HepG2 (cell line): ENCODE measurements around the gene CTNNA2. TPM values are rescaled to one million over a fixed set of nuclear protein-coding genes. Genes with fewer than 3 reads are reported as not detected.

Experiments used
- ATAC-seq: fragments of 200-7000 bp; cut with Tn5 transposase; 3 replicates; pipeline ENCODE4 v1.9.1; 2020; ENCODE audit warnings: mild to moderate bottlenecking, moderate library complexity
- BruUV-seq: library from RNA; stranded (reverse); fragments of 400-500 nt; replicated peaks from 2 replicates; lab custom pipeline; 2021; lab: Mats Ljungman, UMichigan
- CTCF ChIA-PET: fragments of 300-600 bp; formaldehyde crosslinking; extraction: SDS; loops from one replicate; lab custom pipeline; 2021; ENCODE audit warnings: low total read pairs, inconsistent platforms, low intra/inter-chr PET ratio; lab: Yijun Ruan, JAX
- POLR2A ChIA-PET: fragments of 350-600 bp; sonication (Branson Sonifier 250); formaldehyde crosslinking; loops from one replicate; lab custom pipeline; 2020; ENCODE audit warnings: antibody characterized with exemption, inconsistent platforms; lab: Yijun Ruan, JAX
- DNase-seq: peaks from one replicate; pipeline ENCODE4 v3.0.0-alpha.2; 2015; ENCODE audit warnings: low spot score
- FAIRE-seq: peaks from 3 replicates; lab custom pipeline; 2011; peaks lifted over from hg19 to GRCh38; lab: Jason Lieb, UNC
- H2AFZ ChIP-seq: one replicate; pipeline ENCODE4 v1.6.1; 2011; ENCODE audit warnings: low read length, inconsistent platforms
- H3K27ac ChIP-seq: fragments of 300-600 bp; 3 replicates; pipeline ENCODE4 v1.8.0; 2011; ENCODE audit warnings: mixed run types, mild to moderate bottlenecking, mixed read lengths, low read length, inconsistent platforms; ENCODE audit not compliant: insufficient read depth; ENCODE audit errors: extremely low read length
- H3K27me3 ChIP-seq, 2 experiments: fragments of 200-600 bp in 1 of 2; 2 replicates in 1 of 2; 3 replicates in 1 of 2; pipeline versions ENCODE4 v1.6.0 to v1.8.0; 2011; ENCODE audit warnings: low read length in 2 of 2, mild to moderate bottlenecking in 2 of 2, moderate library complexity in 2 of 2, inconsistent platforms in 1 of 2; ENCODE audit not compliant: insufficient read depth in 2 of 2, control insufficient read depth in 1 of 2
- H3K36me3 ChIP-seq, 2 experiments: fragments of 200-600 bp in 1 of 2; replicated peaks in 1 of 2; 2 replicates in 1 of 2; 3 replicates in 1 of 2; pipeline versions ENCODE4 v1.5.1 to v1.8.0; 2011; ENCODE audit warnings: low read length in 2 of 2, inconsistent platforms in 1 of 2; ENCODE audit not compliant: insufficient read depth in 2 of 2, control insufficient read depth in 1 of 2
- H3K4me1 ChIP-seq: 2 replicates; pipeline ENCODE4 v1.5.1; 2012; ENCODE audit warnings: low read length, inconsistent platforms; ENCODE audit not compliant: insufficient read depth
- H3K4me2 ChIP-seq: 2 replicates; pipeline ENCODE4 v1.6.0; 2011; ENCODE audit warnings: low read depth, low read length, inconsistent platforms
- H3K4me3 ChIP-seq, 3 experiments: fragments of 200-600 bp in 1 of 3; sonication (generic), shearing (Covaris generic) in 1 of 3; replicated peaks in 1 of 3; 2 replicates each; pipeline ENCODE4 v1.5.1; 2011 to 2016; ENCODE audit warnings: low read length in 3 of 3, inconsistent platforms in 2 of 3, low read depth in 2 of 3, mild to moderate bottlenecking in 2 of 3, control low read depth in 1 of 3, mixed read lengths in 1 of 3; ENCODE audit not compliant: insufficient read depth in 1 of 3
- H3K79me2 ChIP-seq: one replicate; pipeline ENCODE4 v1.6.1; 2011; ENCODE audit warnings: low read length, inconsistent platforms; ENCODE audit not compliant: insufficient read depth
- H3K9ac ChIP-seq: 2 replicates; pipeline ENCODE4 v1.6.0; 2011; ENCODE audit warnings: mild to moderate bottlenecking, low read depth, low read length, inconsistent platforms; ENCODE audit not compliant: insufficient read depth
- H3K9me3 ChIP-seq: 2 replicates; pipeline ENCODE4 v1.5.1; 2012; ENCODE audit warnings: mild to moderate bottlenecking, low read length
- H4K20me1 ChIP-seq: 2 replicates; pipeline ENCODE4 v1.6.0; 2011; ENCODE audit warnings: inconsistent platforms, mild to moderate bottlenecking, low read length, moderate library complexity; ENCODE audit not compliant: insufficient read depth
- BORCS8-MEF2B ChIP-seq: sonication (generic); formaldehyde crosslinking; IDR thresholded peaks from 2 replicates; pipeline ENCODE4 v1.8.0; 2022; ENCODE audit warnings: mild to moderate bottlenecking, missing genetic modification reagents
- CHD4 ChIP-seq: fragments of 200-600 bp; sonication (generic); IDR thresholded peaks from 2 replicates; pipeline ENCODE4 v1.7.0; 2017; ENCODE audit warnings: mild to moderate bottlenecking, low read length, borderline replicate concordance
- EZH2 ChIP-seq: conservative IDR thresholded peaks from 2 replicates; pipeline ENCODE4 v1.6.1; 2012; ENCODE audit warnings: mild to moderate bottlenecking, low read depth, low read length, moderate library complexity
- HOXA7 ChIP-seq: sonication (generic); formaldehyde crosslinking; IDR thresholded peaks from 2 replicates; pipeline ENCODE4 v1.8.1; 2022; ENCODE audit warnings: mild to moderate bottlenecking, missing genetic modification reagents, moderate library complexity
- MAFF ChIP-seq: IDR thresholded peaks from 2 replicates; pipeline ENCODE4 v1.6.1; 2011; ENCODE audit warnings: low read depth, low read length, improper control_type of control experiment
- MAFK ChIP-seq, 2 experiments: IDR thresholded peaks in 1 of 2; conservative IDR thresholded peaks in 1 of 2; 2 replicates each; pipeline ENCODE4 v1.6.1; 2011; ENCODE audit warnings: improper control_type of control experiment in 2 of 2, low read length in 2 of 2
- MAZ ChIP-seq, 2 experiments: sonication (generic) in 1 of 2; formaldehyde crosslinking in 1 of 2; IDR thresholded peaks; 2 replicates each; pipeline versions ENCODE4 v1.5.0 to v1.6.1; 2012 to 2020; ENCODE audit warnings: low read depth in 2 of 2, mild to moderate bottlenecking in 2 of 2, borderline replicate concordance in 1 of 2, improper control_type of control experiment in 1 of 2, low read length in 1 of 2, missing genetic modification reagents in 1 of 2, moderate library complexity in 1 of 2
- PHB2 ChIP-seq: fragments of 450-650 bp; IDR thresholded peaks from 2 replicates; pipeline ENCODE4 v1.6.1; 2018; ENCODE audit not compliant: partially characterized antibody
- RFXAP ChIP-seq: sonication (generic); formaldehyde crosslinking; IDR thresholded peaks from 2 replicates; pipeline ENCODE4 v1.4.0; 2020; ENCODE audit warnings: missing genetic modification reagents, borderline replicate concordance
- SRSF9 ChIP-seq: fragments of 200-400 bp; formaldehyde crosslinking; IDR thresholded peaks from 2 replicates; pipeline ENCODE4 v1.6.1; 2018; ENCODE audit warnings: borderline replicate concordance, mild to moderate bottlenecking, low read depth, low read length; ENCODE audit not compliant: insufficient read depth, poor library complexity, severe bottlenecking
- ZNF362 ChIP-seq: sonication (generic); formaldehyde crosslinking; IDR thresholded peaks from 2 replicates; pipeline ENCODE4 v1.4.0; 2020; ENCODE audit warnings: missing genetic modification reagents, mild to moderate bottlenecking, borderline replicate concordance
- ZNF850 ChIP-seq: sonication (generic); formaldehyde crosslinking; conservative IDR thresholded peaks from 2 replicates; pipeline ENCODE4 v1.9.0; 2021; ENCODE audit warnings: mild to moderate bottlenecking, missing genetic modification reagents
- WGBS: methylation state at CpG from one replicate; pipeline ENCODE4 v1.1.6; 2017; ENCODE audit warnings: low lambda C conversion rate; 5-methylcytosine and 5-hydroxymethylcytosine counted together
- in situ Hi-C: cut with HindIII; loops from 2 replicates; pipeline ENCODE4 v1.10.0; 2017; ENCODE audit warnings: low pct_unique_long_range_greater_than_20kb; ENCODE audit not compliant: extremely low pct_ligation_motif_present
- intact Hi-C: fragments of 100-400 bp; cut with micrococcal nuclease; formaldehyde crosslinking; loops from one replicate; pipeline ENCODE4 v1.10.0; 2022; ENCODE audit not compliant: unreplicated experiment
- polyA plus RNA-seq, 8 experiments: library from polyadenylated mRNA; depleted of rRNA in 3 of 8; stranded (reverse) in 7 of 8; unstranded in 1 of 8; fragments of >200 nt; fragmentation: Illumina TruSeq in 4 of 8; extraction: Trizol in 4 of 8; gene quantifications; 2 replicates each; pipeline versions ENCODE4 v1.2.1 to v1.2.3, GENCODE V29; 2011 to 2016; ENCODE audit warnings: low read depth in 4 of 8, missing spikeins in 1 of 8, mixed read lengths in 1 of 8; ENCODE audit not compliant: insufficient read depth in 1 of 8
- total RNA-seq, 5 experiments: library from RNA; depleted of rRNA; stranded (reverse); fragments of >200 nt; fragmentation: Illumina TruSeq; extraction: Trizol; gene quantifications; 2 replicates each; pipeline ENCODE4 v1.2.3, GENCODE V29; 2016; ENCODE audit warnings: low read depth in 1 of 5
- TF ChIP-seq, protein P1 (sequence below): sonication (generic); formaldehyde crosslinking; IDR thresholded peaks from 2 replicates; pipeline ENCODE4 v1.8.1; 2023; ENCODE audit warnings: mild to moderate bottlenecking, missing genetic modification reagents

CTNNA2 gene
- total and polyA plus RNA-seq, 2 of the 13 experiments (the other 11 are each of a cell fraction or from before 2014, with no cell fraction given), result not detected

- intact Hi-C loops, result no loop called here
- Histone ChIP-seq H3K27me3 (no peaks in the 10 kb centered on the region; a peak in 1 of 5 replicates), H3K9me3 (no peaks in the 10 kb centered on the region), H3K27ac (no peak overlapping the region)
- WGBS, result 0% methylated on average over 1 of the region's 1 CpG
- DNase-seq (no peak), ATAC-seq (no peak)
- CTCF ChIA-PET, result no interaction called here
- TF ChIP-seq MAFF (peak; percentile 76), MAZ (IDR thresholded peaks at IDR 0.05; ENCODE audit: borderline replicate concordance, low read depth, low read length) (no peak), MAZ (CRISPR knock-in tag; IDR thresholded peaks at IDR 0.05; ENCODE audit: low read depth) (no peak), MAFK (conservative IDR thresholded peaks at IDR 0.05 in 1 of 2, IDR thresholded peaks at IDR 0.05 in 1 of 2; ENCODE audit: low read length in 2 of 2) (peak; percentile 71 to 87), RFXAP (no peak)
- TF ChIP-seq, all 625 proteins: peak for 2
- Histone ChIP-seq H4K20me1 (no peaks in the 10 kb centered on the region), H3K36me3 (no peaks in the 10 kb centered on the region), H3K9ac (no peak overlapping the region), H2AFZ (no peak overlapping the region), H3K4me3 (no peak overlapping the region), H3K79me2 (no peaks in the 10 kb centered on the region), H3K4me2 (no peak overlapping the region), H3K4me1 (no peaks in the 10 kb centered on the region)
- no peak for FAIRE-seq
- in situ Hi-C loops, result no loop called here
- POLR2A ChIA-PET, result no interaction called here
- no TSS peak for BruUV-seq
Measured at GRCh38 chr2:79846878-79847277, 334.0 kb downstream of the CTNNA2 start.

GRCh38 chr2:79849241-79849640 lies 336.4 kb downstream of the CTNNA2 start:
- ATAC-seq, result no peak
- CTCF ChIA-PET, result no interaction called here

More at GRCh38 chr2:79849241-79849640, 336.4 kb downstream of the CTNNA2 start:
- Histone ChIP-seq H3K79me2 (no peaks in the 10 kb centered on the region), H3K27ac (no peak overlapping the region), H2AFZ (no peak overlapping the region), H3K27me3 (no peaks in the 10 kb centered on the region; a peak in 1 of 5 replicates), H3K9me3 (no peaks in the 10 kb centered on the region), H3K4me2 (no peak overlapping the region), H3K36me3 (no peaks in the 10 kb centered on the region), H3K4me1 (no peaks in the 10 kb centered on the region), H3K4me3 (no peak overlapping the region), H3K9ac (no peak overlapping the region), H4K20me1 (no peaks in the 10 kb centered on the region)
- in situ Hi-C loops, result no loop called here
- POLR2A ChIA-PET, result no interaction called here
- intact Hi-C loops, result no loop called here
- no peak for DNase-seq
- no peak for TF ChIP-seq PHB2
- TF ChIP-seq, protein P1, sequence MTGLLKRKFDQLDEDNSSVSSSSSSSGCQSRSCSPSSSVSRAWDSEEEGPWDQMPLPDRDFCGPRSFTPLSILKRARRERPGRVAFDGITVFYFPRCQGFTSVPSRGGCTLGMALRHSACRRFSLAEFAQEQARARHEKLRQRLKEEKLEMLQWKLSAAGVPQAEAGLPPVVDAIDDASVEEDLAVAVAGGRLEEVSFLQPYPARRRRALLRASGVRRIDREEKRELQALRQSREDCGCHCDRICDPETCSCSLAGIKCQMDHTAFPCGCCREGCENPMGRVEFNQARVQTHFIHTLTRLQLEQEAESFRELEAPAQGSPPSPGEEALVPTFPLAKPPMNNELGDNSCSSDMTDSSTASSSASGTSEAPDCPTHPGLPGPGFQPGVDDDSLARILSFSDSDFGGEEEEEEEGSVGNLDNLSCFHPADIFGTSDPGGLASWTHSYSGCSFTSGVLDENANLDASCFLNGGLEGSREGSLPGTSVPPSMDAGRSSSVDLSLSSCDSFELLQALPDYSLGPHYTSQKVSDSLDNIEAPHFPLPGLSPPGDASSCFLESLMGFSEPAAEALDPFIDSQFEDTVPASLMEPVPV (CRISPR knock-in tag), result no peak
- TF ChIP-seq ZNF850 (CRISPR knock-in tag), result no peak
- TF ChIP-seq SRSF9, result no peak
- TF ChIP-seq HOXA7 (CRISPR knock-in tag), result no peak
- TF ChIP-seq EZH2, result no peak
- TF ChIP-seq BORCS8-MEF2B (CRISPR knock-in tag), result no peak
- TF ChIP-seq ZNF362 (CRISPR knock-in tag), result no peak
- TF ChIP-seq CHD4, result no peak
- FAIRE-seq, result no peak
- no TSS peak for BruUV-seq
